Neural progenitor cell (in vitro differentiated cells): Measurements from ENCODE around the gene CAP1. TPM values are rescaled to one million over a fixed set of nuclear protein-coding genes. Genes with fewer than 3 reads are reported as not detected.

Experiments used
- DNase-seq: peaks from one replicate; pipeline ENCODE4 v3.0.0-alpha.2; 2016; ENCODE audit warnings: low spot score
- H2AFZ ChIP-seq: fragments of 200-600 bp; sonication (generic); replicated peaks from 2 replicates; pipeline ENCODE4 v1.6.1; 2016; ENCODE audit warnings: antibody characterized with exemption
- H3F3A ChIP-seq: fragments of 200-600 bp; sonication (generic); 2 replicates; pipeline ENCODE4 v1.6.1; 2016; ENCODE audit warnings: antibody characterized with exemption, low read depth
- H3K27ac ChIP-seq: fragments of 200-600 bp; sonication (generic); 2 replicates; pipeline ENCODE4 v1.5.1; 2016; ENCODE audit warnings: mild to moderate bottlenecking
- H3K27me3 ChIP-seq: fragments of 200-600 bp; sonication (generic); 2 replicates; pipeline ENCODE4 v1.6.1; 2016; ENCODE audit warnings: mild to moderate bottlenecking, moderate library complexity
- H3K36me3 ChIP-seq: fragments of 200-600 bp; sonication (generic); 2 replicates; pipeline ENCODE4 v1.5.1; 2016
- H3K4me1 ChIP-seq: fragments of 200-600 bp; sonication (generic); 2 replicates; pipeline ENCODE4 v1.6.1; 2016; ENCODE audit warnings: mixed run types
- H3K4me2 ChIP-seq: fragments of 200-600 bp; sonication (generic); 2 replicates; pipeline ENCODE4 v1.6.1; 2016
- H3K4me3 ChIP-seq: fragments of 200-600 bp; sonication (generic); 2 replicates; pipeline ENCODE4 v1.5.1; 2016
- H3K79me2 ChIP-seq: fragments of 200-600 bp; sonication (generic); 2 replicates; pipeline ENCODE4 v1.6.1; 2016; ENCODE audit warnings: low read depth
- H3K9ac ChIP-seq: fragments of 200-600 bp; sonication (generic); 2 replicates; pipeline ENCODE4 v1.6.1; 2016
- H3K9me3 ChIP-seq: fragments of 200-600 bp; sonication (generic); 2 replicates; pipeline ENCODE4 v1.5.1; 2016; ENCODE audit warnings: low read depth
- H4K20me1 ChIP-seq: fragments of 200-600 bp; sonication (generic); 2 replicates; pipeline ENCODE4 v1.6.1; 2016; ENCODE audit warnings: low read depth
- H3K27ac Mint-ChIP-seq: 3 replicates; pipeline ENCODE4 v1.8.0; 2021; ENCODE audit warnings: mixed read lengths
- H3K27me3 Mint-ChIP-seq: 2 replicates; pipeline ENCODE4 v1.8.0; 2022; ENCODE audit warnings: low read depth, mild to moderate bottlenecking, inconsistent platforms, moderate library complexity, mixed read lengths; ENCODE audit not compliant: insufficient read depth
- H3K36me3 Mint-ChIP-seq: 3 replicates; pipeline ENCODE4 v1.8.0; 2021; ENCODE audit warnings: mixed read lengths
- H3K4me1 Mint-ChIP-seq: 3 replicates; pipeline ENCODE4 v1.8.0; 2021; ENCODE audit warnings: mixed read lengths
- H3K4me3 Mint-ChIP-seq: 3 replicates; pipeline ENCODE4 v1.8.0; 2021; ENCODE audit warnings: mild to moderate bottlenecking, moderate library complexity, mixed read lengths
- H3K9me3 Mint-ChIP-seq: 3 replicates; pipeline ENCODE4 v1.8.0; 2020; ENCODE audit warnings: mixed read lengths
- CTCF ChIP-seq: fragments of 200-600 bp; sonication (generic); IDR thresholded peaks from 2 replicates; pipeline ENCODE4 v1.5.1; 2017; ENCODE audit warnings: antibody characterized with exemption, mild to moderate bottlenecking
- EZH2 ChIP-seq: fragments of 200-600 bp; sonication (generic); IDR thresholded peaks from 2 replicates; pipeline ENCODE4 v1.6.1; 2017; ENCODE audit warnings: antibody characterized with exemption, mild to moderate bottlenecking, moderate library complexity
- EZH2phosphoT487 ChIP-seq: fragments of 200-600 bp; sonication (generic); IDR thresholded peaks from 2 replicates; pipeline ENCODE4 v1.6.1; 2017; ENCODE audit warnings: antibody characterized with exemption
- total RNA-seq: library from RNA; depleted of rRNA; stranded (reverse); fragments of >200 nt; gene quantifications from 2 replicates; pipeline ENCODE4 v1.2.3, GENCODE V29; 2015; ENCODE audit warnings: low replicate concordance

The CAP1 gene
- total RNA-seq, 1 donor from 2014 or later: 150 TPM

GRCh38 chr1:40042341-40042740 lies 1.8 kb downstream of the CAP1 start:
- Mint-ChIP-seq H3K9me3 (no peaks in the 10 kb centered on the region), H3K4me1 (peaks cover 32% of the 10 kb centered on the region), H3K36me3 (peaks cover 5% of the 10 kb centered on the region), H3K27me3 (peaks cover 6% of the 10 kb centered on the region), H3K27ac (no peak overlapping the region), H3K4me3 (peak overlapping the region; percentile 58)
- Histone ChIP-seq H3K9me3 (no peaks in the 10 kb centered on the region), H4K20me1 (peaks cover 37% of the 10 kb centered on the region), H3K27ac (no peak overlapping the region), H3K9ac (peak overlapping the region; percentile 31), H3K27me3 (no peaks in the 10 kb centered on the region), H3K4me2 (peak overlapping the region; percentile 94), H3F3A (peaks cover 16% of the 10 kb centered on the region), H3K4me1 (peaks cover 6% of the 10 kb centered on the region), H3K4me3 (no peak overlapping the region), H3K36me3 (no peaks in the 10 kb centered on the region), H2AFZ (no peak overlapping the region), H3K79me2 (peaks cover 67% of the 10 kb centered on the region)
- DNase-seq: no peak
- TF ChIP-seq EZH2 (no peak), EZH2phosphoT487 (no peak)

DNA sequence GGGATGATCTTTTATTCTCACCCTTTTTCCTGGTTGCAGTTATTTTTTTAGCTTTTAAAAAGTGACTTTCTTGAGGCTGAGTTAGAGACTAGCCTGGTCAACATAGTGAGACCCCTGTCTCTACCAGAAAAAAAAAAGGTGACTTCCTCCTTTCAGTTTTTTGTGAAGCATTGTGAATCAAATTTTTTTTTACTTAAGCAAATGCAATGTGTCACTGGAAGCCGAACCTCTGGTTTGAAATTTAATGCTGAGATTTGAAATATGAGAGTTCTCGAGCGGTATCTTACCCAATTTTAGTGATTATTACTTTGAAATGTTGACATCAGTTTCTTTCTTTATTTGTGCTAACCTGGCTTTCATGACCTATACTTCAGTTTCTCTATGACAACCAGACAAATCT lies 3.6 kb downstream of the CAP1 start:
- peaks cover 5% of the 10 kb centered on the region for H3K36me3 Mint-ChIP-seq
- Histone ChIP-seq H3K27ac (no peak overlapping the region), H3F3A (peaks cover 11% of the 10 kb centered on the region), H3K9ac (no peak overlapping the region), H3K27me3 (no peaks in the 10 kb centered on the region), H3K4me3 (no peak overlapping the region), H3K4me2 (no peak overlapping the region), H4K20me1 (peaks cover 49% of the 10 kb centered on the region), H3K4me1 (peaks cover 6% of the 10 kb centered on the region), H2AFZ (no peak overlapping the region), H3K36me3 (no peaks in the 10 kb centered on the region), H3K79me2 (peaks cover 83% of the 10 kb centered on the region), H3K9me3 (no peaks in the 10 kb centered on the region)
- no peak for DNase-seq
- H3K4me3 Mint-ChIP-seq: no peak overlapping the region
- no peak overlapping the region for H3K27ac Mint-ChIP-seq
- H3K4me1 Mint-ChIP-seq: peaks cover 26% of the 10 kb centered on the region
- TF ChIP-seq EZH2 (no peak), EZH2phosphoT487 (no peak), CTCF (no peak)
- peaks cover 3% of the 10 kb centered on the region for H3K27me3 Mint-ChIP-seq
- no peaks in the 10 kb centered on the region for H3K9me3 Mint-ChIP-seq

GRCh38 chr1:40045182-40045581 lies 4.7 kb downstream of the CAP1 start:
- H3K36me3 Mint-ChIP-seq: peaks cover 5% of the 10 kb centered on the region
- DNase-seq: no peak
- Histone ChIP-seq H3K79me2 (peaks cover 94% of the 10 kb centered on the region), H3K4me1 (peaks cover 6% of the 10 kb centered on the region), H3K9ac (no peak overlapping the region), H3K4me3 (no peak overlapping the region), H3K27me3 (no peaks in the 10 kb centered on the region), H4K20me1 (peaks cover 55% of the 10 kb centered on the region), H3K36me3 (no peaks in the 10 kb centered on the region), H3F3A (peaks cover 1% of the 10 kb centered on the region), H3K27ac (no peak overlapping the region), H3K9me3 (no peaks in the 10 kb centered on the region), H2AFZ (no peak overlapping the region), H3K4me2 (no peak overlapping the region)
- no peak overlapping the region for H3K27ac Mint-ChIP-seq
- H3K4me1 Mint-ChIP-seq: peaks cover 26% of the 10 kb centered on the region
- no peaks in the 10 kb centered on the region for H3K27me3 Mint-ChIP-seq
- H3K9me3 Mint-ChIP-seq: no peaks in the 10 kb centered on the region
- H3K4me3 Mint-ChIP-seq: no peak overlapping the region
- TF ChIP-seq EZH2: no peak
- no peak for TF ChIP-seq CTCF
- TF ChIP-seq EZH2phosphoT487: no peak

DNA sequence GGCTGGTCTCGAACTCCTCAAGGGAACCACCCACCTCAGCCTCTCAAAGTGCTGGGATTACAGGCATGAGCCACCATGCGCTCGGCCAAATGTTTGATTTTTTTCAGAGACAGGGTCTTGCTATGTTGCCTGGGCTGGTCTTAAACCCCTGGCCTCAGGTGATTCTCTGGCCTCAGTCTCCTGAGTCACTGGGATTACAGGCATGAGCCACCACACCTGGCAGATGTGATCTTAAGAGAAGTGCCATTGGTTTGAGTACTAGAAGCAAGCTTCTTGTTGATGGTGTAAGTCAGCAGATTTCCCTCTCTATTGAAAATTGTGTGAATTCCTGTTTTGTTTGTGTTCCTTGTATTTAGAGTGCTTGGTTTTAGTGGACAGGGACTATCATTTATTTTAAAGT lies 5.2 kb downstream of the CAP1 start:
- Mint-ChIP-seq H3K9me3 (no peaks in the 10 kb centered on the region), H3K4me3 (no peak overlapping the region), H3K4me1 (peaks cover 26% of the 10 kb centered on the region), H3K36me3 (peaks cover 7% of the 10 kb centered on the region), H3K27me3 (no peaks in the 10 kb centered on the region), H3K27ac (no peak overlapping the region)
- peaks cover 98% of the 10 kb centered on the region for H3K79me2 ChIP-seq
- no peak overlapping the region for H3K4me3 ChIP-seq
- H3K9ac ChIP-seq: no peak overlapping the region
- no peaks in the 10 kb centered on the region for H3K36me3 ChIP-seq
- H3K9me3 ChIP-seq: no peaks in the 10 kb centered on the region
- no peak overlapping the region for H3K4me2 ChIP-seq
- no peak for DNase-seq
- H3K4me1 ChIP-seq: peaks cover 6% of the 10 kb centered on the region
- H3K27ac ChIP-seq: no peak overlapping the region
- no peak for TF ChIP-seq EZH2
- no peak for TF ChIP-seq CTCF
- no peak for TF ChIP-seq EZH2phosphoT487
- no peaks in the 10 kb centered on the region for H3K27me3 ChIP-seq
- H3F3A ChIP-seq: no peaks in the 10 kb centered on the region
- peaks cover 54% of the 10 kb centered on the region for H4K20me1 ChIP-seq
- no peak overlapping the region for H2AFZ ChIP-seq
